ENCODE data around the gene MEIOSIN. TPM values are rescaled to one million over a fixed set of nuclear protein-coding genes. Genes with fewer than 3 reads are reported as not detected.

The MEIOSIN gene
- total and polyA plus RNA-seq, 9 of the 15 experiments (the other 6 are each of a cell fraction or from before 2014, with no cell fraction given): 0.06 to 2.0 (median 0.76) TPM

DNA sequence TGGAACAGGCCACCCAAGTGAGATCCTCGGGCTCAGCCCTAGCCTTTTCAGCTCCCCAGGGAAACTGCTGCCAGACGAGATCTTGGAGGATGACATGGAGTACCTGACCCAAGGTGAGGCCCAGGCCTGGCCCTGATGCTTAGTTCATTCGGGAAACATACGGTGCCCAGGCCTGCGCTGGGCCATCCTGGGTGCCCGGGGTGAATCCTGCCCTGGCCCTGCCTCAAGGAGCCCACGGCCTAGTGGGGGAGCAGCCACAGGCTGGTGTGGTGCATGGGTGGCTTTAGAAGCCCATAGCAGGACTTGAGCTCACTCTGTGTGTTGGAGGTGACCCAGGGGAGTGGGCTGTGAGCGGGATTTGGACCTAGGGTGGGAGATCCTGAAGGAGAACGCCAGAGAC lies 25.7 kb downstream of the MEIOSIN start:
- TF ChIP-seq KAT2B (IDR thresholded peaks at IDR 0.05; ENCODE audit: low read depth, low read length) (no peak), ETV1 (tag; conservative IDR thresholded peaks at IDR 0.05; ENCODE audit: low read depth) (no peak), SNAPC5 (CRISPR knock-in tag; IDR thresholded peaks at IDR 0.05) (no peak), HSF4 (CRISPR knock-in tag; IDR thresholded peaks at IDR 0.05; ENCODE audit: borderline replicate concordance) (no peak)
- Histone ChIP-seq H3K4me2 (ENCODE audit: insufficient read depth, low read length) (no peak overlapping the region), H3K9me1 (ENCODE audit: control insufficient read depth, insufficient read depth, low read length) (no peaks in the 10 kb centered on the region), H3K4me1 (replicated peaks in 1 of 2; ENCODE audit: control insufficient read depth in 2 of 2, insufficient read depth in 2 of 2, low read length in 2 of 2) (peaks cover 0 to 24% of the 10 kb centered on the region in 2 experiments; a peak in 2 of 5 replicates), H3K4me3 (no peak overlapping the region), H3K9ac (ENCODE audit: insufficient read depth in 1 of 2, low read depth in 2 of 2, low read length in 2 of 2) (peak overlapping the region in 1 of 2 experiments; percentile 38; a peak in 1 of 4 replicates), H3K36me3 (ENCODE audit: control insufficient read depth, insufficient read depth, low read length) (no peaks in the 10 kb centered on the region), H2AFZ (ENCODE audit: low read depth, low read length) (no peak overlapping the region), H3K27me3 (ENCODE audit: control insufficient read depth in 2 of 2, insufficient read depth in 2 of 2, low read length in 2 of 2) (no peaks in the 10 kb centered on the region; a peak in 1 of 5 replicates), H3K27ac (ENCODE audit: extremely low read depth, low read depth, low read length) (no peak overlapping the region), H3K9me3 (replicated peaks; ENCODE audit: control insufficient read depth, insufficient read depth, low read depth, low read length) (no peaks in the 10 kb centered on the region), H4K20me1 (replicated peaks; ENCODE audit: control insufficient read depth, insufficient read depth, low read length) (no peaks in the 10 kb centered on the region), H3K79me2 (ENCODE audit: control insufficient read depth, insufficient read depth, low read length) (no peaks in the 10 kb centered on the region)
- ATAC-seq: no peak
- no peak for FAIRE-seq
- 23% methylated on average over 9 of the region's 9 CpGs for WGBS (ENCODE audit: insufficient coverage, low coverage, missing lambda C conversion rate)
- no TSS peak for BruUV-seq (replicated peaks)
- intact Hi-C loops (cut with micrococcal nuclease): no loop called here
- DNase-seq (ENCODE audit: extremely low read depth in 1 of 4, low spot score in 3 of 4): no peak
- in situ Hi-C loops (cut with MboI): no loop called here
- CTCF ChIA-PET (ENCODE audit: low intra/inter-chr PET ratio): no interaction called here
- POLR2A ChIA-PET: no interaction called here

DNA sequence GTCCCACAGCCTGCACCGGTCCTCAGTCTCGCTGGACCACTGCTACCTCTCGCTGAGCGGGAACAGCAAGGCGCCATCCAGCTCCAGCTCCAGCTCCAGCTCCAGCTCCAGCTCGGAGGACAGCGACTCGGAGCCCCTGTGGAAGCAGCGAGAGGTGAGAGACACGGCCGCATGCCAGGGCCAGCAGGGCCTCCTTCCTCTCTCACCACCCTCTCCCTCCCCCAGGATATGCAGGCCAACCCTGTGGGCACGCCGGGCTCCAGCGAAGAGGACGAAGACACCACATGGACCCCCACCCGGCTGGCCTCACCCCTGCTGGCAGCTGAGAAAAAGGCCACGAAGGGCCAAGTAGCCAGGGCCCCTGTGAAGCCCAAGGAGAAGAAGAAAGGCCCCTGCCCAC lies 28.5 kb downstream of the MEIOSIN start:
- FAIRE-seq (no peak), ATAC-seq (no peak), DNase-seq (ENCODE audit: extremely low read depth in 1 of 4, low spot score in 3 of 4) (no peak)
- H3K27ac ChIP-seq (ENCODE audit: extremely low read depth, low read depth, low read length): no peak overlapping the region
- intact Hi-C loops (cut with micrococcal nuclease): no loop called here
- no peaks in the 10 kb centered on the region; a peak in 1 of 5 replicates for H3K27me3 ChIP-seq (ENCODE audit: control insufficient read depth in 2 of 2, insufficient read depth in 2 of 2, low read length in 2 of 2)
- no peaks in the 10 kb centered on the region for H4K20me1 ChIP-seq (replicated peaks; ENCODE audit: control insufficient read depth, insufficient read depth, low read length)
- ChIA-PET POLR2A (no interaction called here), CTCF (ENCODE audit: low intra/inter-chr PET ratio) (no interaction called here)
- peaks cover 2 to 51% of the 10 kb centered on the region in 2 experiments; a peak in 3 of 5 replicates for H3K4me1 ChIP-seq (replicated peaks in 1 of 2; ENCODE audit: control insufficient read depth in 2 of 2, insufficient read depth in 2 of 2, low read length in 2 of 2)
- peak overlapping the region in 1 of 2 experiments; percentile 50; a peak in 1 of 4 replicates for H3K9ac ChIP-seq (ENCODE audit: insufficient read depth in 1 of 2, low read depth in 2 of 2, low read length in 2 of 2)
- H2AFZ ChIP-seq (ENCODE audit: low read depth, low read length): no peak overlapping the region
- H3K36me3 ChIP-seq (ENCODE audit: control insufficient read depth, insufficient read depth, low read length): no peaks in the 10 kb centered on the region; the same call in 2 of the 3 replicates
- H3K9me3 ChIP-seq (replicated peaks; ENCODE audit: control insufficient read depth, insufficient read depth, low read depth, low read length): no peaks in the 10 kb centered on the region
- H3K4me2 ChIP-seq (ENCODE audit: insufficient read depth, low read length): no peak overlapping the region
- WGBS (ENCODE audit: insufficient coverage, low coverage, missing lambda C conversion rate): 54% methylated on average over 13 of the region's 17 CpGs
- no TSS peak for BruUV-seq (replicated peaks)
- H3K4me3 ChIP-seq: no peak overlapping the region
- in situ Hi-C loops (cut with MboI): no loop called here
- no peaks in the 10 kb centered on the region; the same call in 2 of the 3 replicates for H3K79me2 ChIP-seq (ENCODE audit: control insufficient read depth, insufficient read depth, low read length)
- no peaks in the 10 kb centered on the region for H3K9me1 ChIP-seq (ENCODE audit: control insufficient read depth, insufficient read depth, low read length)
- no peak for TF ChIP-seq PTRF (tag; IDR thresholded peaks at IDR 0.05)
